Neural crest cell (in vitro differentiated cells): ENCODE results near the gene YARS1. TPM values are rescaled to one million over a fixed set of nuclear protein-coding genes. Genes with fewer than 3 reads are reported as not detected.

Experiments
- DNase-seq: peaks from one replicate; pipeline ENCODE4 v3.0.0; 2021; ENCODE audit warnings: low read depth, mixed read lengths, low spot score
- H3K27ac Mint-ChIP-seq: one replicate; pipeline ENCODE4 v1.8.0; 2021; ENCODE audit warnings: mild to moderate bottlenecking, mixed read lengths; ENCODE audit not compliant: unreplicated experiment
- H3K27me3 Mint-ChIP-seq: 2 replicates; pipeline ENCODE4 v1.8.0; 2021; ENCODE audit warnings: low read depth, mild to moderate bottlenecking, mixed read lengths
- H3K36me3 Mint-ChIP-seq: 2 replicates; pipeline ENCODE4 v1.8.0; 2021; ENCODE audit warnings: low read depth, mild to moderate bottlenecking, mixed read lengths
- H3K4me1 Mint-ChIP-seq: 2 replicates; pipeline ENCODE4 v1.8.0; 2021; ENCODE audit warnings: mixed read lengths
- H3K4me3 Mint-ChIP-seq: one replicate; pipeline ENCODE4 v1.8.0; 2021; ENCODE audit warnings: mild to moderate bottlenecking, mixed read lengths
- H3K9me3 Mint-ChIP-seq: 2 replicates; pipeline ENCODE4 v1.8.0; 2021; ENCODE audit warnings: mixed read lengths
- CTCF ChIP-seq: fragments of 200-600 bp; sonication (generic); conservative IDR thresholded peaks from 2 replicates; pipeline ENCODE4 v1.5.0; 2021; ENCODE audit warnings: antibody characterized with exemption, mild to moderate bottlenecking
- total RNA-seq: library from RNA; stranded (reverse); gene quantifications from 2 replicates; pipeline ENCODE4 v1.2.1, GENCODE V29; 2021

Gene YARS1
- total RNA-seq, 1 donor from 2014 or later: 140 TPM

GRCh38 chr1:32741413-32742198 is 75.6 kb downstream of the YARS1 start:
- H3K4me1 Mint-ChIP-seq: peaks cover 14% of the 10 kb centered on the region
- no peaks in the 10 kb centered on the region for H3K36me3 Mint-ChIP-seq
- peak; percentile 55 for TF ChIP-seq CTCF
- H3K4me3 Mint-ChIP-seq: peak overlapping the region; percentile 87
- H3K9me3 Mint-ChIP-seq: no peaks in the 10 kb centered on the region
- H3K27ac Mint-ChIP-seq: no peak overlapping the region
- peaks cover 11% of the 10 kb centered on the region for H3K27me3 Mint-ChIP-seq
- no peak for DNase-seq

GRCh38 chr1:32741059-32741412 is 76.1 kb downstream of the YARS1 start:
- H3K27ac Mint-ChIP-seq: no peak overlapping the region

GRCh38 chr1:32736812-32737791 is 80.1 kb downstream of the YARS1 start:
- DNase-seq: no peak
- Mint-ChIP-seq H3K27me3 (peaks cover 12% of the 10 kb centered on the region), H3K27ac (no peak overlapping the region), H3K36me3 (no peaks in the 10 kb centered on the region), H3K4me1 (peaks cover 18% of the 10 kb centered on the region), H3K9me3 (no peaks in the 10 kb centered on the region), H3K4me3 (peak overlapping the region; percentile 2)
- TF ChIP-seq CTCF: no peak

More at GRCh38 chr1:32741059-32741412, 76.1 kb downstream of the YARS1 start:
- Mint-ChIP-seq H3K27me3 (peaks cover 12% of the 10 kb centered on the region), H3K4me1 (peaks cover 16% of the 10 kb centered on the region), H3K36me3 (no peaks in the 10 kb centered on the region), H3K9me3 (no peaks in the 10 kb centered on the region), H3K4me3 (peak overlapping the region; percentile 87)
- TF ChIP-seq CTCF: no peak
- DNase-seq: no peak

GRCh38 chr1:32733582-32734321 is 83.4 kb downstream of the YARS1 start:
- Mint-ChIP-seq H3K4me3 (peak overlapping the region; percentile 57), H3K36me3 (no peaks in the 10 kb centered on the region), H3K9me3 (no peaks in the 10 kb centered on the region), H3K4me1 (peaks cover 27% of the 10 kb centered on the region), H3K27ac (peak overlapping the region; percentile 35), H3K27me3 (peaks cover 6% of the 10 kb centered on the region)
- TF ChIP-seq CTCF: no peak
- peak; percentile 54 for DNase-seq
